Stimulated activated CD8-positive, alpha-beta memory T cell treated with anti-CD3 and anti-CD28 coated beads, Interleukin-7, amount 100 ng/mL, for 48 hours (primary cell): ENCODE data around the gene S1PR1.

Source experiments
- DNase-seq, 2 donors: peaks; one replicate each; pipeline ENCODE4 v3.0.0-alpha.2; 2020; ENCODE audit warnings: low read depth in 1 of 2; ENCODE audit errors: extremely low read depth in 1 of 2

Gene S1PR1

GRCh38 chr1:101245246-101245927, 8.6 kb downstream of the S1PR1 start:
- DNase-seq: no peak

GRCh38 chr1:101247404-101248287, 10.8 kb downstream of the S1PR1 start:
- no peak for DNase-seq

- no peak for DNase-seq
These were observed 13.4 kb downstream of the S1PR1 start for GRCh38 chr1:101250222-101250621.

- DNase-seq: no peak
These were observed 13.9 kb downstream of the S1PR1 start for GRCh38 chr1:101250656-101251272.

GRCh38 chr1:101251504-101251903, 14.7 kb downstream of the S1PR1 start:
- DNase-seq: no peak

GRCh38 chr1:101253976-101254674, 17.3 kb downstream of the S1PR1 start:
- no peak for DNase-seq

- no peak for DNase-seq
These were observed 20.9 kb downstream of the S1PR1 start for GRCh38 chr1:101257500-101258325.

GRCh38 chr1:101259744-101260148, 22.9 kb downstream of the S1PR1 start:
- DNase-seq: no peak

GRCh38 chr1:101260556-101261350, 23.9 kb downstream of the S1PR1 start:
- no peak for DNase-seq

- DNase-seq: no peak
These were observed 24.8 kb downstream of the S1PR1 start for GRCh38 chr1:101261623-101262022.

GRCh38 chr1:101262060-101262459, 25.2 kb downstream of the S1PR1 start:
- no peak for DNase-seq

GRCh38 chr1:101262630-101263348, 26.0 kb downstream of the S1PR1 start:
- DNase-seq: no peak

GRCh38 chr1:101264697-101265096, 27.9 kb downstream of the S1PR1 start:
- DNase-seq: no peak

- DNase-seq: no peak
These were observed 28.9 kb downstream of the S1PR1 start for GRCh38 chr1:101265684-101266083.

- no peak for DNase-seq
These were observed 30.3 kb downstream of the S1PR1 start for GRCh38 chr1:101267082-101267481.

- no peak for DNase-seq
These were observed 32.1 kb downstream of the S1PR1 start for GRCh38 chr1:101268893-101269292.

- DNase-seq: no peak
These were observed 38.9 kb downstream of the S1PR1 start for GRCh38 chr1:101275672-101276071.

GRCh38 chr1:101276818-101277217, 40.0 kb downstream of the S1PR1 start:
- DNase-seq: no peak

- DNase-seq: no peak
These were observed 41.4 kb downstream of the S1PR1 start for GRCh38 chr1:101278238-101278637.
